Calu3 (cell line): ENCODE data around the gene LRRC45. TPM values are rescaled to one million over a fixed set of nuclear protein-coding genes. Genes with fewer than 3 reads are reported as not detected.

Experiments
- BruUV-seq: library from RNA; stranded (reverse); fragments of 400-500 nt; replicated peaks from 2 replicates; lab custom pipeline; 2021; lab: Mats Ljungman, UMichigan
- CTCF ChIA-PET: fragments of 300-600 bp; sonication (Branson Sonifier 250); formaldehyde crosslinking; loops from one replicate; lab custom pipeline; 2022; ENCODE audit warnings: antibody characterized with exemption; lab: Charles Lee
- DNase-seq: peaks from one replicate; pipeline ENCODE4 v3.0.0; 2022
- H3K27ac Mint-ChIP-seq: one replicate; pipeline ENCODE4 v1.8.0; 2022; ENCODE audit warnings: mixed read lengths; ENCODE audit not compliant: unreplicated experiment
- H3K27me3 Mint-ChIP-seq: one replicate; pipeline ENCODE4 v1.8.0; 2022; ENCODE audit warnings: mixed read lengths; ENCODE audit not compliant: unreplicated experiment
- H3K36me3 Mint-ChIP-seq: one replicate; pipeline ENCODE4 v1.8.0; 2022; ENCODE audit warnings: mild to moderate bottlenecking, moderate library complexity, mixed read lengths; ENCODE audit not compliant: insufficient read depth, unreplicated experiment
- H3K4me1 Mint-ChIP-seq: one replicate; pipeline ENCODE4 v1.8.0; 2022; ENCODE audit warnings: mild to moderate bottlenecking, low read depth, mixed read lengths; ENCODE audit not compliant: unreplicated experiment
- H3K4me3 Mint-ChIP-seq: one replicate; pipeline ENCODE4 v1.8.0; 2022; ENCODE audit warnings: mild to moderate bottlenecking, low read depth, moderate library complexity, mixed read lengths; ENCODE audit not compliant: unreplicated experiment
- H3K9me3 Mint-ChIP-seq: one replicate; pipeline ENCODE4 v1.8.0; 2022; ENCODE audit warnings: low read depth, mixed read lengths; ENCODE audit not compliant: unreplicated experiment
- CTCF ChIP-seq: fragments of 200-600 bp; IDR thresholded peaks from one replicate; pipeline ENCODE4 v1.8.0; 2022; ENCODE audit warnings: antibody characterized with exemption; ENCODE audit not compliant: unreplicated experiment
- intact Hi-C: fragments of 100-400 bp; cut with micrococcal nuclease; formaldehyde crosslinking; loops from one replicate; pipeline ENCODE4 v1.10.0; 2022; ENCODE audit not compliant: unreplicated experiment
- total RNA-seq: library from RNA; stranded (reverse); gene quantifications from 2 replicates; pipeline ENCODE4 v1.2.3, GENCODE V29; 2022

The LRRC45 gene
- total RNA-seq, 1 experiment from 2014 or later: 32.6 TPM

- no peaks in the 10 kb centered on the region for H3K27me3 Mint-ChIP-seq
- H3K4me3 Mint-ChIP-seq: peak overlapping the region; percentile 74
- H3K36me3 Mint-ChIP-seq: peaks cover 46% of the 10 kb centered on the region
- H3K27ac Mint-ChIP-seq: peak overlapping the region; percentile 20
- BruUV-seq: no TSS peak
- intact Hi-C loops: no loop called here
- no peaks in the 10 kb centered on the region for H3K4me1 Mint-ChIP-seq
- DNase-seq: no peak
- TF ChIP-seq CTCF: no peak
- H3K9me3 Mint-ChIP-seq: no peaks in the 10 kb centered on the region
- CTCF ChIA-PET: no interaction called here
These were observed 40.6 kb downstream of the LRRC45 start for GRCh38 chr17:82063424-82064415.

- Mint-ChIP-seq H3K4me1 (no peaks in the 10 kb centered on the region), H3K27me3 (no peaks in the 10 kb centered on the region), H3K9me3 (no peaks in the 10 kb centered on the region), H3K36me3 (peaks cover 44% of the 10 kb centered on the region), H3K27ac (peak overlapping the region; percentile 20), H3K4me3 (peak overlapping the region; percentile 74)
- CTCF ChIA-PET: interaction anchor here (0.7 to 1.0 kb wide), 2 partner anchors 27 to 90 kb away, joined by 3 to 4 read pairs; partner anchors contain the start of gene DCXR
- TF ChIP-seq CTCF: no peak
- TSS peak; percentile 57 for BruUV-seq
- intact Hi-C loops: no loop called here
- peak; percentile 56 for DNase-seq
These were observed 41.5 kb downstream of the LRRC45 start for GRCh38 chr17:82064433-82065192.

DNA sequence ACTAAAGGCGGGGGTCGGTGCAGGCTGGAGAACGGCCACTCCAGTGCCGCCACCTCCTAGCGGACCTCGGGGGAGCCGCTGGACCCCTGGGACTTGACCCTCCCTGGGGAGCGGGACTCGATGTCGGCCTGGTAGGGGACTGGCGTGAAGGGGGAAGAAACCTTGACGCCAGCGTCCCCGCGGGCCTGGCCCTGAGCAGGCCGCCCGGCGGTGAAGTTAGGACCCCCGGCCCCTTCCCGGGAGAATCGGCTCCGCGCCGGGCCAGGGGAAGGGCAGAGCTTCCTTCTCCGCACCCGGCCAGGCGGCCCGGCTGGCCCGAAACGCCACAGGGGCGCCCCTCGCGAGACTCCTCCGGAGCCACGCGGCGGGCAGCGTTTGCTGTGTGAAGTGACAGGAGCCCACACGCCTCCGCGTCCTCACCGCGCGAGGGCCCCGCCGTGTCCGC lies 42.1 kb downstream of the LRRC45 start:
- peaks cover 41% of the 10 kb centered on the region for H3K36me3 Mint-ChIP-seq
- intact Hi-C loops: no loop called here
- no TSS peak for BruUV-seq
- TF ChIP-seq CTCF: no peak
- H3K9me3 Mint-ChIP-seq: no peaks in the 10 kb centered on the region
- H3K27me3 Mint-ChIP-seq: no peaks in the 10 kb centered on the region
- H3K27ac Mint-ChIP-seq: no peak overlapping the region
- H3K4me3 Mint-ChIP-seq: peak overlapping the region; percentile 74
- no peak for DNase-seq
- CTCF ChIA-PET: interaction anchor here (0.6 to 1.0 kb wide), 3 partner anchors 28 to 178 kb away, joined by 3 to 4 read pairs (median 3); partner anchors contain the start of gene DCXR
- no peaks in the 10 kb centered on the region for H3K4me1 Mint-ChIP-seq

DNA sequence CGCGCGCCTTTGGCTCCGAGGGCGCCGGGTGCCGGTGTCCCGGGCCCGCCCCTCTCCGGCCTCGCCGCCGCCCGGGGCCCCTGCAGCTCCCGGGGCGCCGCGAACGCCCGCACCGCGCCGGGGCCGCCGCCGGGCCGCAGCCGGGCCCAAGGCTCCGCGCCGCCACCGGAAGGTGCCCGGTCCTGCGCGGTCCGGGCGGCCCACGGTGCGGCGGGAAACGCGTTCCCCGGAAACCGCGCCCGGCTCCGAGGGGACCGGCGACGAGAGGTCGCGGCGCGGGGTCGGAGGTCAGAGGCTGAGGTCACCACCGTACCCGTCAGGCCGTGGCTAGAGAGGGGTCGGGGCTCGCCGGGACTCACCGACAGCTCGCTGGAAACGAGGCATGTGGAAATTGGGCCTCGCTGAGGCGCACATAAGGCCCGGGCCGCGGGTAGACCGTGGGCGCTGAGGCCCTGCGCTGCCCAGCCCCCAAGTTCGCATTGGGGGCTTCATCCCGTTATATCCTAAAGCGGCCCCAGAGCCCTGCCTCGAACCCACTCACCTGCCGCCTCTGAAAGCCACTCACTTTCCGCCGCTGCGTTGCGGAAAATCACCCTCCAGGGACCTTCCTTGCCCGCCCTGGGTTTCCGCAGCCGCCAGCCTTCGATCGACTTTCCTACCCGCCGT lies 42.7 kb downstream of the LRRC45 start, which contains the start of gene DUS1L:
TSS of gene DUS1L (minus strand) at position 167 of the 666 bp plus-strand sequence. CDS start 745 bp downstream, outside the sequence.
- Mint-ChIP-seq H3K27me3 (no peaks in the 10 kb centered on the region), H3K4me3 (peak within 1 kb of the TSS; percentile 74), H3K36me3 (peaks cover 35% of the 10 kb centered on the region), H3K27ac (peak within 1 kb of the TSS; percentile 56), H3K9me3 (no peaks in the 10 kb centered on the region), H3K4me1 (no peaks in the 10 kb centered on the region)
- no peak for TF ChIP-seq CTCF
- peak; percentile 71 for DNase-seq
- intact Hi-C loops: no loop called here
- CTCF ChIA-PET: interaction anchor here (0.6 kb wide), 1 partner anchor 178 kb away, joined by 3 read pairs; no protein-coding TSS in a partner anchor
- BruUV-seq: no TSS peak
